Activated CD8-positive, alpha-beta T cell treated with anti-CD3 and anti-CD28 coated beads, Interleukin-2, amount 10 ng/mL, durations not matched to agents 7 days and 5 days (primary cell): ENCODE results near the gene KRT85. TPM values are rescaled to one million over a fixed set of nuclear protein-coding genes. Genes with fewer than 3 reads are reported as not detected.
A peak's percentile ranks its signal among the peaks of the same experiment; 100 is the strongest.

ENCODE experiments used
- ATAC-seq: fragments of 150-1000 bp; cut with Tn5 transposase; one replicate; pipeline ENCODE4 v1.10.0; 2021; ENCODE audit warnings: moderate library complexity
- CTCF ChIA-PET: fragments of 350-600 bp; sonication (Branson Sonifier 250); formaldehyde crosslinking; loops from one replicate; lab custom pipeline; 2021; ENCODE audit warnings: antibody characterized with exemption; lab: Charles Lee
- POLR2A ChIA-PET: fragments of 350-600 bp; sonication (Branson Sonifier 250); formaldehyde crosslinking; loops from one replicate; lab custom pipeline; 2021; ENCODE audit warnings: antibody characterized with exemption; lab: Charles Lee
- DNase-seq: peaks from one replicate; pipeline ENCODE4 v3.0.0-alpha.2; 2020
- H3K27ac Mint-ChIP-seq: one replicate; pipeline ENCODE4 v1.8.0; 2021; ENCODE audit warnings: mild to moderate bottlenecking, mixed read lengths
- H3K27me3 Mint-ChIP-seq: one replicate; pipeline ENCODE4 v1.8.0; 2021; ENCODE audit warnings: low read depth, mixed read lengths
- H3K36me3 Mint-ChIP-seq: one replicate; pipeline ENCODE4 v1.8.0; 2021; ENCODE audit warnings: low read depth, mixed read lengths
- H3K4me1 Mint-ChIP-seq: one replicate; pipeline ENCODE4 v1.8.0; 2021; ENCODE audit warnings: low read depth, mixed read lengths
- H3K4me3 Mint-ChIP-seq: one replicate; pipeline ENCODE4 v1.8.0; 2021; ENCODE audit warnings: mild to moderate bottlenecking, mixed read lengths
- H3K9me3 Mint-ChIP-seq: one replicate; pipeline ENCODE4 v1.8.0; 2022; ENCODE audit warnings: mixed read lengths; ENCODE audit not compliant: insufficient read depth
- total RNA-seq, 2 experiments: library from RNA; stranded (reverse); gene quantifications; one replicate each; pipeline ENCODE4 v1.2.3, GENCODE V29; 2021

KRT85 gene
- total RNA-seq, 2 experiments from 2014 or later, result not detected

GRCh38 chr12:52392465-52393007 is 25.3 kb upstream of the KRT85 start:
- H3K4me3 Mint-ChIP-seq, result no peak overlapping the region
- no peaks in the 10 kb centered on the region for H3K36me3 Mint-ChIP-seq
- H3K27ac Mint-ChIP-seq, result no peak overlapping the region
- ATAC-seq, result no peak
- H3K27me3 Mint-ChIP-seq, result peaks cover 7% of the 10 kb centered on the region
- no peaks in the 10 kb centered on the region for H3K9me3 Mint-ChIP-seq
- no peaks in the 10 kb centered on the region for H3K4me1 Mint-ChIP-seq
- CTCF ChIA-PET, result interaction anchor here (0.6 to 1.0 kb wide), 2 partner anchors 11 to 52 kb away, joined by 3 read pairs; no protein-coding TSS in a partner anchor
- DNase-seq, result no peak
- POLR2A ChIA-PET, result no interaction called here

- Mint-ChIP-seq H3K27me3 (peaks cover 7% of the 10 kb centered on the region), H3K4me1 (no peaks in the 10 kb centered on the region), H3K27ac (no peak overlapping the region), H3K9me3 (no peaks in the 10 kb centered on the region), H3K36me3 (no peaks in the 10 kb centered on the region), H3K4me3 (no peak overlapping the region)
- no peak for ATAC-seq
- POLR2A ChIA-PET, result no interaction called here
- CTCF ChIA-PET, result interaction anchor here (1.0 to 1.4 kb wide), 2 partner anchors 10 to 479 kb away, joined by 3 read pairs; no protein-coding TSS in a partner anchor
- no peak for DNase-seq
Measured at GRCh38 chr12:52391618-52392002, 24.3 kb upstream of the KRT85 start.

GRCh38 chr12:52390739-52391617 is 23.7 kb upstream of the KRT85 start:
- DNase-seq, result no peak
- H3K27ac Mint-ChIP-seq, result no peak overlapping the region
- no peak overlapping the region for H3K4me3 Mint-ChIP-seq
- peak; percentile 25 for ATAC-seq
- no peaks in the 10 kb centered on the region for H3K36me3 Mint-ChIP-seq
- no peaks in the 10 kb centered on the region for H3K4me1 Mint-ChIP-seq
- ChIA-PET POLR2A (no interaction called here), CTCF (interaction anchor here (1.0 to 1.4 kb wide), 2 partner anchors 9 to 480 kb away, joined by 3 read pairs; no protein-coding TSS in a partner anchor)
- H3K9me3 Mint-ChIP-seq, result no peaks in the 10 kb centered on the region
- H3K27me3 Mint-ChIP-seq, result peaks cover 11% of the 10 kb centered on the region

- Mint-ChIP-seq H3K4me1 (no peaks in the 10 kb centered on the region), H3K27me3 (peaks cover 11% of the 10 kb centered on the region), H3K27ac (no peak overlapping the region), H3K9me3 (no peaks in the 10 kb centered on the region), H3K4me3 (no peak overlapping the region), H3K36me3 (no peaks in the 10 kb centered on the region)
- ATAC-seq (no peak), DNase-seq (no peak)
- CTCF ChIA-PET, result no interaction called here
- POLR2A ChIA-PET, result no interaction called here
Measured at GRCh38 chr12:52389313-52390207, 22.3 kb upstream of the KRT85 start.

- Mint-ChIP-seq H3K36me3 (no peaks in the 10 kb centered on the region), H3K4me1 (peaks cover 12% of the 10 kb centered on the region), H3K9me3 (no peaks in the 10 kb centered on the region), H3K27ac (no peak overlapping the region), H3K27me3 (peaks cover 11% of the 10 kb centered on the region), H3K4me3 (no peak overlapping the region)
- ChIA-PET CTCF (no interaction called here), POLR2A (no interaction called here)
- ATAC-seq, result no peak
- DNase-seq, result no peak
Measured at GRCh38 chr12:52387859-52388258, 20.6 kb upstream of the KRT85 start.

- CTCF ChIA-PET, result interaction anchor here (1.4 to 1.6 kb wide), 2 partner anchors 9 to 13 kb away, joined by 4 to 5 read pairs; no protein-coding TSS in a partner anchor
- H3K9me3 Mint-ChIP-seq, result no peaks in the 10 kb centered on the region
- H3K27me3 Mint-ChIP-seq, result peaks cover 11% of the 10 kb centered on the region
- H3K4me3 Mint-ChIP-seq, result no peak within 1 kb of the TSS
- ATAC-seq (no peak), DNase-seq (no peak)
- POLR2A ChIA-PET, result no interaction called here
- peaks cover 28% of the 10 kb centered on the region for H3K4me1 Mint-ChIP-seq
- no peak within 1 kb of the TSS for H3K27ac Mint-ChIP-seq
- H3K36me3 Mint-ChIP-seq, result no peaks in the 10 kb centered on the region
Measured at GRCh38 chr12:52385226-52385702, 18.0 kb upstream of the KRT85 start, which contains the start of gene KRT84. Gene KRT84 (minus strand): TSS chr12:52385652. CDS start chr12:52385585, 67 bp downstream.

GRCh38 chr12:52383331-52383730 is 16.1 kb upstream of the KRT85 start:
- DNase-seq, result no peak
- ChIA-PET CTCF (interaction anchor here (0.6 to 1.8 kb wide), 7 partner anchors 56 to 598 kb away, joined by 3 to 7 read pairs (median 3); no protein-coding TSS in a partner anchor), POLR2A (no interaction called here)
- Mint-ChIP-seq H3K27me3 (peaks cover 5% of the 10 kb centered on the region), H3K27ac (no peak overlapping the region), H3K4me1 (peaks cover 28% of the 10 kb centered on the region), H3K36me3 (no peaks in the 10 kb centered on the region), H3K9me3 (no peaks in the 10 kb centered on the region), H3K4me3 (no peak overlapping the region)
- peak; percentile 38 for ATAC-seq

GRCh38 chr12:52382854-52383253 is 15.6 kb upstream of the KRT85 start:
- ChIA-PET CTCF (interaction anchor here (0.9 to 2.9 kb wide), 5 partner anchors 11 to 497 kb away, joined by 3 to 9 read pairs (median 4); no protein-coding TSS in a partner anchor), POLR2A (no interaction called here)
- Mint-ChIP-seq H3K9me3 (no peaks in the 10 kb centered on the region), H3K36me3 (no peaks in the 10 kb centered on the region), H3K4me1 (peaks cover 28% of the 10 kb centered on the region), H3K4me3 (no peak overlapping the region), H3K27me3 (peaks cover 5% of the 10 kb centered on the region), H3K27ac (peak overlapping the region; percentile 5)
- ATAC-seq (peak; percentile 87), DNase-seq (peak; percentile 59)

- H3K27ac Mint-ChIP-seq, result no peak overlapping the region
- no peak for ATAC-seq
- no peaks in the 10 kb centered on the region for H3K36me3 Mint-ChIP-seq
Measured at GRCh38 chr12:52381206-52381605, 13.9 kb upstream of the KRT85 start.

GRCh38 chr12:52380271-52380694 is 13.0 kb upstream of the KRT85 start:
- H3K4me3 Mint-ChIP-seq, result no peak overlapping the region

More at GRCh38 chr12:52381206-52381605, 13.9 kb upstream of the KRT85 start:
- no peaks in the 10 kb centered on the region for H3K9me3 Mint-ChIP-seq
- POLR2A ChIA-PET, result no interaction called here
- CTCF ChIA-PET, result interaction anchor here (1.0 to 3.9 kb wide), 8 partner anchors 9 to 499 kb away, joined by 3 to 18 read pairs (median 4); no protein-coding TSS in a partner anchor
- no peak overlapping the region for H3K4me3 Mint-ChIP-seq
- H3K27me3 Mint-ChIP-seq, result peaks cover 8% of the 10 kb centered on the region
- H3K4me1 Mint-ChIP-seq, result peaks cover 28% of the 10 kb centered on the region
- no peak for DNase-seq

GRCh38 chr12:52379536-52379935 is 12.3 kb upstream of the KRT85 start:
- H3K36me3 Mint-ChIP-seq, result no peaks in the 10 kb centered on the region
- ATAC-seq (no peak), DNase-seq (no peak)
- no peak overlapping the region for H3K4me3 Mint-ChIP-seq
- ChIA-PET POLR2A (interaction anchor here (0.6 kb wide), 1 partner anchor 500 kb away, joined by 3 read pairs; no protein-coding TSS in a partner anchor), CTCF (interaction anchor here (1.2 to 3.9 kb wide), 5 partner anchors 21 to 500 kb away, joined by 3 to 18 read pairs (median 4); no protein-coding TSS in a partner anchor)
- peaks cover 28% of the 10 kb centered on the region for H3K4me1 Mint-ChIP-seq
- peaks cover 16% of the 10 kb centered on the region for H3K27me3 Mint-ChIP-seq
- H3K27ac Mint-ChIP-seq, result no peak overlapping the region
- H3K9me3 Mint-ChIP-seq, result no peaks in the 10 kb centered on the region

More at GRCh38 chr12:52380271-52380694, 13.0 kb upstream of the KRT85 start:
- no peaks in the 10 kb centered on the region for H3K36me3 Mint-ChIP-seq
- DNase-seq (peak; percentile 36), ATAC-seq (no peak)
- POLR2A ChIA-PET, result interaction anchor here (0.6 kb wide), 1 partner anchor 500 kb away, joined by 3 read pairs; no protein-coding TSS in a partner anchor
- H3K9me3 Mint-ChIP-seq, result no peaks in the 10 kb centered on the region
- CTCF ChIA-PET, result interaction anchor here (0.7 to 3.9 kb wide), 9 partner anchors 8 to 500 kb away, joined by 3 to 18 read pairs (median 4); no protein-coding TSS in a partner anchor
- no peak overlapping the region for H3K27ac Mint-ChIP-seq
- H3K27me3 Mint-ChIP-seq, result peaks cover 15% of the 10 kb centered on the region
- H3K4me1 Mint-ChIP-seq, result peaks cover 28% of the 10 kb centered on the region
